Stimulated activated CD8-positive, alpha-beta memory T cell treated with anti-CD3 and anti-CD28 coated beads, Interleukin-7, amount 100 ng/mL, for 24 hours (primary cell): ENCODE measurements around the gene DDC.

Experiments
- DNase-seq: peaks from one replicate; pipeline ENCODE4 v3.0.0-alpha.2; 2020; ENCODE audit warnings: low read depth

DDC gene

GRCh38 chr7:50564640-50565558 lies at the start of gene DDC:
Gene DDC (minus strand): TSS chr7:50565405. CDS start chr7:50544085, 21,320 bp downstream.
- DNase-seq: no peak

- DNase-seq: no peak
Measured at GRCh38 chr7:50613473-50613872, 48.3 kb upstream of the DDC start.

- DNase-seq: no peak
Measured at GRCh38 chr7:50612704-50613103, 47.5 kb upstream of the DDC start.

GRCh38 chr7:50610521-50611277 lies 45.5 kb upstream of the DDC start:
- no peak for DNase-seq

GRCh38 chr7:50608196-50608906 lies 43.1 kb upstream of the DDC start:
- DNase-seq: no peak

GRCh38 chr7:50607524-50608125 lies 42.4 kb upstream of the DDC start:
- no peak for DNase-seq

GRCh38 chr7:50605059-50605458 lies 39.9 kb upstream of the DDC start:
- DNase-seq: no peak

- DNase-seq: no peak
Measured at GRCh38 chr7:50603287-50603686, 38.1 kb upstream of the DDC start.

- no peak for DNase-seq
Measured at GRCh38 chr7:50599385-50599784, 34.2 kb upstream of the DDC start.

- DNase-seq: no peak
Measured at GRCh38 chr7:50598460-50599343, 33.5 kb upstream of the DDC start.

- DNase-seq: no peak
Measured at GRCh38 chr7:50596484-50596883, 31.3 kb upstream of the DDC start.

- DNase-seq: no peak
Measured at GRCh38 chr7:50595491-50596102, 30.4 kb upstream of the DDC start.

- DNase-seq: no peak
Measured at GRCh38 chr7:50594734-50595485, 29.7 kb upstream of the DDC start.

GRCh38 chr7:50594136-50594535 lies 28.9 kb upstream of the DDC start:
- no peak for DNase-seq

GRCh38 chr7:50592940-50593339 lies 27.7 kb upstream of the DDC start:
- no peak for DNase-seq

- DNase-seq: no peak
Measured at GRCh38 chr7:50591480-50592438, 26.6 kb upstream of the DDC start.

GRCh38 chr7:50591098-50591479 lies 25.9 kb upstream of the DDC start:
- no peak for DNase-seq

- no peak for DNase-seq
Measured at GRCh38 chr7:50590535-50590934, 25.3 kb upstream of the DDC start.

- no peak for DNase-seq
Measured at GRCh38 chr7:50589364-50589763, 24.2 kb upstream of the DDC start.
